Stimulated activated naive CD8-positive, alpha-beta T cell treated with anti-CD3 and anti-CD28 coated beads, Interleukin-15, amount 100 ng/mL, for 72 hours (primary cell): ENCODE measurements around the gene VASP.

ENCODE experiments used
- ATAC-seq: fragments of 150-1000 bp; cut with Tn5 transposase; 2 replicates; pipeline ENCODE4 v1.10.0; 2021; ENCODE audit warnings: mild to moderate bottlenecking, moderate library complexity
- DNase-seq, 2 donors: peaks; one replicate each; pipeline ENCODE4 v3.0.0; 2021 to 2022
- H3K27ac Mint-ChIP-seq, 2 donors: one replicate each; pipeline ENCODE4 v1.8.0; 2022; ENCODE audit warnings: mild to moderate bottlenecking in 2 of 2, mixed read lengths in 2 of 2, moderate library complexity in 2 of 2
- H3K27me3 Mint-ChIP-seq: one replicate; pipeline ENCODE4 v1.8.0; 2022; ENCODE audit warnings: mixed read lengths
- H3K4me1 Mint-ChIP-seq: one replicate; pipeline ENCODE4 v1.8.0; 2022; ENCODE audit warnings: mild to moderate bottlenecking, mixed read lengths
- H3K4me3 Mint-ChIP-seq, 2 donors: one replicate each; pipeline ENCODE4 v1.8.0; 2022; ENCODE audit warnings: mild to moderate bottlenecking in 2 of 2, mixed read lengths in 2 of 2, moderate library complexity in 1 of 2
- H3K9me3 Mint-ChIP-seq, 2 donors: one replicate each; pipeline ENCODE4 v1.8.0; 2022; ENCODE audit warnings: mixed read lengths in 2 of 2

The VASP gene

GRCh38 chr19:45529420-45529785 lies 22.1 kb downstream of the VASP start:
- Mint-ChIP-seq H3K4me1 (peaks cover 29% of the 10 kb centered on the region), H3K27me3 (no peaks in the 10 kb centered on the region), H3K4me3 (peak overlapping the region in 1 of 2 donors; percentile 61), H3K9me3 (peaks cover 0 to 5% of the 10 kb centered on the region in 2 donors), H3K27ac (no peak overlapping the region)
- ATAC-seq (no peak), DNase-seq (no peak)

GRCh38 chr19:45531349-45531748 lies 24.1 kb downstream of the VASP start:
- no peaks in the 10 kb centered on the region for H3K27me3 Mint-ChIP-seq
- ATAC-seq (no peak), DNase-seq (no peak)
- H3K4me1 Mint-ChIP-seq = peaks cover 22% of the 10 kb centered on the region
- H3K27ac Mint-ChIP-seq = no peak overlapping the region
- no peak overlapping the region for H3K4me3 Mint-ChIP-seq
- H3K9me3 Mint-ChIP-seq = peaks cover 0 to 5% of the 10 kb centered on the region in 2 donors

- Mint-ChIP-seq H3K4me1 (no peaks in the 10 kb centered on the region), H3K9me3 (peaks cover 0 to 7% of the 10 kb centered on the region in 2 donors), H3K4me3 (no peak overlapping the region), H3K27me3 (no peaks in the 10 kb centered on the region), H3K27ac (no peak overlapping the region)
- DNase-seq (no peak), ATAC-seq (no peak)
Observed at GRCh38 chr19:45539459-45539858, 32.2 kb downstream of the VASP start.

- DNase-seq (no peak), ATAC-seq (no peak)
- Mint-ChIP-seq H3K9me3 (peaks cover 0 to 7% of the 10 kb centered on the region in 2 donors), H3K4me1 (no peaks in the 10 kb centered on the region), H3K27ac (no peak overlapping the region), H3K27me3 (no peaks in the 10 kb centered on the region), H3K4me3 (no peak overlapping the region)
Observed at GRCh38 chr19:45542234-45542668, 35.0 kb downstream of the VASP start.

GRCh38 chr19:45547211-45547770 lies 40.0 kb downstream of the VASP start:
- Mint-ChIP-seq H3K9me3 (no peaks in the 10 kb centered on the region), H3K4me3 (no peak overlapping the region), H3K27ac (no peak overlapping the region), H3K4me1 (no peaks in the 10 kb centered on the region), H3K27me3 (no peaks in the 10 kb centered on the region)
- no peak for DNase-seq
- ATAC-seq = no peak

GRCh38 chr19:45547965-45548609 lies 40.8 kb downstream of the VASP start:
- DNase-seq (no peak), ATAC-seq (no peak)
- Mint-ChIP-seq H3K27ac (no peak overlapping the region), H3K4me3 (no peak overlapping the region), H3K27me3 (no peaks in the 10 kb centered on the region), H3K4me1 (no peaks in the 10 kb centered on the region), H3K9me3 (no peaks in the 10 kb centered on the region)

GRCh38 chr19:45553464-45553863 lies 46.2 kb downstream of the VASP start:
- H3K4me3 Mint-ChIP-seq = no peak overlapping the region
- H3K27me3 Mint-ChIP-seq = no peaks in the 10 kb centered on the region
- H3K27ac Mint-ChIP-seq = no peak overlapping the region
- ATAC-seq (no peak), DNase-seq (no peak)
- peaks cover 12% of the 10 kb centered on the region for H3K4me1 Mint-ChIP-seq
- no peaks in the 10 kb centered on the region for H3K9me3 Mint-ChIP-seq

- H3K4me3 Mint-ChIP-seq = no peak overlapping the region
Observed at GRCh38 chr19:45554481-45554880, 47.2 kb downstream of the VASP start.

GRCh38 chr19:45556835-45557234 lies 49.6 kb downstream of the VASP start:
- Mint-ChIP-seq H3K4me1 (peaks cover 41% of the 10 kb centered on the region), H3K9me3 (no peaks in the 10 kb centered on the region), H3K27ac (no peak overlapping the region), H3K27me3 (no peaks in the 10 kb centered on the region), H3K4me3 (no peak overlapping the region)
- no peak for ATAC-seq
- DNase-seq = no peak

More at GRCh38 chr19:45554481-45554880, 47.2 kb downstream of the VASP start:
- Mint-ChIP-seq H3K27ac (peak overlapping the region in 1 of 2 donors; percentile 19), H3K4me1 (peaks cover 22% of the 10 kb centered on the region), H3K27me3 (no peaks in the 10 kb centered on the region), H3K9me3 (no peaks in the 10 kb centered on the region)
- ATAC-seq (no peak), DNase-seq (no peak)

GRCh38 chr19:45558399-45558878 lies 51.2 kb downstream of the VASP start:
- no peaks in the 10 kb centered on the region for H3K27me3 Mint-ChIP-seq
- H3K9me3 Mint-ChIP-seq = no peaks in the 10 kb centered on the region
- H3K4me3 Mint-ChIP-seq = no peak overlapping the region
- DNase-seq (peak; percentile 69 to 79), ATAC-seq (peak; percentile 99)
- H3K27ac Mint-ChIP-seq = no peak overlapping the region
- H3K4me1 Mint-ChIP-seq = peaks cover 51% of the 10 kb centered on the region

- Mint-ChIP-seq H3K4me3 (no peak overlapping the region), H3K9me3 (no peaks in the 10 kb centered on the region), H3K4me1 (peaks cover 65% of the 10 kb centered on the region), H3K27ac (peak overlapping the region in 1 of 2 donors; percentile 14), H3K27me3 (no peaks in the 10 kb centered on the region)
- no peak for DNase-seq
- no peak for ATAC-seq
Observed at GRCh38 chr19:45560038-45560437, 52.8 kb downstream of the VASP start.

GRCh38 chr19:45560686-45561085 lies 53.4 kb downstream of the VASP start:
- no peak overlapping the region for H3K27ac Mint-ChIP-seq
- H3K9me3 Mint-ChIP-seq = no peaks in the 10 kb centered on the region
- H3K27me3 Mint-ChIP-seq = no peaks in the 10 kb centered on the region
- no peak for DNase-seq
- H3K4me1 Mint-ChIP-seq = peaks cover 65% of the 10 kb centered on the region
- ATAC-seq = no peak
- no peak overlapping the region for H3K4me3 Mint-ChIP-seq

GRCh38 chr19:45564131-45564780 lies 57.0 kb downstream of the VASP start:
- Mint-ChIP-seq H3K27me3 (no peaks in the 10 kb centered on the region), H3K4me1 (peaks cover 52% of the 10 kb centered on the region), H3K27ac (peak overlapping the region; percentile 43 to 96), H3K4me3 (no peak overlapping the region), H3K9me3 (no peaks in the 10 kb centered on the region)
- no peak for ATAC-seq
- DNase-seq = no peak

- no peaks in the 10 kb centered on the region for H3K9me3 Mint-ChIP-seq
- H3K4me3 Mint-ChIP-seq = no peak overlapping the region
- no peak overlapping the region for H3K27ac Mint-ChIP-seq
- H3K4me1 Mint-ChIP-seq = peaks cover 39% of the 10 kb centered on the region
- H3K27me3 Mint-ChIP-seq = no peaks in the 10 kb centered on the region
- DNase-seq (no peak), ATAC-seq (no peak)
Observed at GRCh38 chr19:45567609-45568008, 60.3 kb downstream of the VASP start.

GRCh38 chr19:45568732-45569131 lies 61.5 kb downstream of the VASP start:
- DNase-seq (no peak), ATAC-seq (no peak)
- Mint-ChIP-seq H3K9me3 (no peaks in the 10 kb centered on the region), H3K4me1 (peaks cover 28% of the 10 kb centered on the region), H3K4me3 (no peak overlapping the region), H3K27ac (no peak overlapping the region), H3K27me3 (no peaks in the 10 kb centered on the region)
